GM21515 (cell line): ENCODE measurements around the gene NR3C2.

Experiments used
- ATAC-seq: cut with Tn5 transposase; IDR thresholded peaks from one replicate; pipeline ENCODE4 v1.9.1; 2021; ENCODE audit not compliant: unreplicated experiment

Gene NR3C2

DNA sequence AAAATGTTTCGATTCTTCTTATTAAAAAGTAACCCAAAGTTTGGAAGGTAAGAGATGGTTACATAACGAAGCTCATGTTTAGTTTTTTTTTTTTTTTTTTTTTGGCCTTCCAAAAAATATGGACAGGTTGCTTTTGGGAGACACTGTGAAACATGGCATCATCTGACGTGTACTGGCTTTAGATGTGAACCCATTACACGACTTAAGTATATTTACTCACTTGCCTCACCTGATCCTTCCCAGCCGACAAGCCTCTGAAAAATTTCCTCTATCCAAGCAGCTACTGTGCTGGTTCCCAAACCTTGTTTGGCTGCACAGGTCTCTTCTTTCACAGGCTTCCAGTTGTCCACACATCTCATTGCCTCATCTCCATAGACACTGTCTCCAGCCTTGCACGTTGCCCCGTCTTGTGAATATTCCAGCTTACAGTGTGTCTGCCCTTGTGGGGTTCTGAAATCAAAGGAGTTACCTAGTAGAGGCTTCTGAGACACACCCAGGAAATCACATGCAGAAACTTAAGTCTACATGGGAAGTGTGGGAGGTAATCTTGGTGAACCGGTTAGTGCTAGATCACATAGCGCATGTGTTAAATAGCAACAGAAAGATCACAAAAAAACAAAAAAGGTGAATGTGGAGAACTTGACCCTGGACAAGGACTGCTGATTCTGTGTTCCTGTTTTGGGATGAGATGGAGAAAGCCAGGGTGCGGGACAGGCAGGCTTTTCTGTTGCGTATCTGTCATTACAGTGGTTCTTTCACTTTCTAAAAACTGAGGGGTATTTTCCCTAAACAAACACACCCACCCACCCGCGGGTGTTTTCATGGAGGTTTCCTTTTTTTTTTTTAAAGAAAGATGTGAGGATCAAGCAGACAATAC is 381.7 kb downstream of the NR3C2 start:
- no peak for ATAC-seq

DNA sequence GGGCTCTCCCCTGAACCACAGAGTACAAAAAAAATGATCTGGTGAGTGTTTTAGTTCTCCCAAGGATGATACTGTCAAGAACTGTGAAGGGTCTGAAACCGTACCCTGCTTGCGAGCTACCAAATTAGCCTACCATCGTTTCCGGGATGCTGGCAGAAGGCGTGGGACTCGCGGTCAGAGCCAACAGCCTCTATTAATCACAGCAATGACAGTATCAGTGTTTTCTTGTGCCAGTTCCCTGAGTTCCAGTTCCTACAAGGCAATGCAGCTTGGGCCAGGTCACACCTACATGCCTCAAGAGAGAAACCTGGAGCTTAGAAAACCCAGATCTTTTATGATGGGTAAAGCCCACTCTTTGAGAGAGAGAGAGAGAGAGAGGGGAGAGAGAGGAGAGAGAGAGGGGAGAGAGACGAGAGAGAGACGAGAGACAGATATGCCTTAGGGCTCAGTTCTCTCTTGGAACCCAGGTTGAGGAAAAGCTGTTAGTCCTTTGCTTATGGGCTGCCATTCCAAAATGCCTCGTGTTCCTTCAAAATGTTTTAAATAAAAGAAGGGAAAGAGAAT is 382.5 kb downstream of the NR3C2 start:
- ATAC-seq: no peak

DNA sequence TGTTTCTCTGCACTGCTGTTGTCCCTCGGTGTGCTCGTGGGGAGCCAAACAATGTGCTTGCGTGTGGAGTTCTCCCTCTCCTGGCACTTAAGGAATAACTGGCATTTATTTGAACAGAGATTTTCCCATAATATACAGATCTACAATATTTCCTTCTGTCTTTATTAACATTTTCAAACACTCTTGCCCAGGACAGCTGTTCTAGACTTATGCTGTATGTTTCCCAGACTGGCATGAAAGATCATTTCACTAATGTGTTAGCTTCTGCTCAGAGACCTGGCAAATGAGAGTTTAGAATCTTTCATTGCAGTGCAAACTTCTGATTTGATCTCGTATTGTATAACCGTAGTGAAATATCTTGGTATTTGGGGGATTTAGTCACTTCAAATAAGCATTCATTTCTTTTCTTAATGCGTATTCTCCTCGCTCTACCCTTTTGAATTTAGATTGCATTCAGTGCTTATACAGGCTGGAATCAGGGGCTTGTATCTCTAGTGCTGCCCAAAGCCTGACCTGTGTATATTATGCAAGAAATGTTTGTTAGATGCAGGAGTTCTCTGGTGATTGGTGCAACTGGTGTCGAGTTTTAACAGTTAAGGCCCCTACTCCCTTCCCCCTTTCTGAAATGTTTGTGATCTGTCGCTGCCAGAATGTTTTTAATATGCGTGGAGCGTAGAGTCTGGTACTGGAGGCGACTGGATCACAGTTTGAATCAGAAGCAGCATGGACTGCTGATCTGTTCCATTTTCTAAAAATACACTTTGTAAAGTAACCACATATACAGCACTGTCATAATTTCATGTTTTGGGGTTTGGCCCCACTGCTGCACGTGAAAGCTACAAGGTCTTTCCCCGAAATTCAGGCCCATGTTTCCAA is 384.0 kb downstream of the NR3C2 start:
- no peak for ATAC-seq

DNA sequence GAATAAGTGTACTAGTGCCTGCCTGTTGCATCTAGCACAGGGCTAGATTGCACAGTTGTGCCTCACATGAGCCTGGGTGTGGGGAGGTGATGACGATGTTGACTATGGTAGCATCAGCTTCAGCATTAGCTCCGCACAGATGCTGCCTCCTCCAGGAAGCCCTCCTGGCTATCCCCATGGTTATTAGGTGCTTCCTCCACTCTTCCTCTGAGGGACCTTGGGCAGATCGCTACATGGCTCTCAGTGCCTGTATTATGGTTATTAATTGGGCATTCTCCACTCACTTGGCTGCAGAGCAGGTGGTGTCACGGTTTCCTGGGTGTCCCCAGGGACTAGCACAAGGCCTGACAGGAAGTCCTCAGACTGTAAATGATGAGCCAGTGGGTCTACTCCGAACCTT is 384.7 kb downstream of the NR3C2 start:
- peak; percentile 42 for ATAC-seq

DNA sequence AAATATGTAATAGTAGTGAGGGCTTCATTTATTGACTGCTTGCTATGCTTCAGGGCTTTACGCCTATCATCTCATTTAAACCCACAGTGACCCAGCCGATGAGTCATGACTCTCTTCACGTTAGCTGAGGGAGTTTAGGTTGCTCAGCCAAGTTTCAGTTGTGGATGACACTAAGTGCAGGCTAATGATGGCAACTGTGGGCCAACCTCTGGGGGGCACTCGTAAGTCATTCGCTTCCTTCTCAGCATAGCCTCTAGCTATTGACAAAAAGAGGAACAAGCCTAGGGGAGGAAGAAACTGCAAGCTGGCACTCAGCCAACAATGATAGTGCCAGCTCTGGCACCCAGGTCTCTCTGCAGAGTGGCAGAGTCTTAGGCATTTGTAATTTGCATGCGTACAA is 385.3 kb downstream of the NR3C2 start:
- ATAC-seq: peak; percentile 84

DNA sequence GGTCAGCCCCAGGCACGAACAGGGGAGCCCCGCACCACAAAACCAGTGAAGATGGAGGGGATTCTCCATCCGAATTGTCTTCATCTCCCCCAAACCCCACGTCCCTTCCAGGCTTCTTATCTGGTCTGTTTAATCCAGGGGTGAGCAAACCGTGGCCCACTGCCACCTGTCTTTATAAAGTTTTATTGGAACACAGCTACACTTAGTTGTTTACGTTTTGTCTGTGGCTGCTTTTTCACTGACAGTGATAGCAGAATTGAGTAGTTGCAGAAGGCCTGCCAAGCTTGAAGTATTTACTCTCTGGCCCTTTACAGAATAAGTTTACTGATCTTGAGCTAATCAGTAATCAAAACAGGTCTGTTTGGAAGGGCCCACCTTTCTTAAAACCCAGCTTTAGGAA is 386.4 kb downstream of the NR3C2 start:
- no peak for ATAC-seq

DNA sequence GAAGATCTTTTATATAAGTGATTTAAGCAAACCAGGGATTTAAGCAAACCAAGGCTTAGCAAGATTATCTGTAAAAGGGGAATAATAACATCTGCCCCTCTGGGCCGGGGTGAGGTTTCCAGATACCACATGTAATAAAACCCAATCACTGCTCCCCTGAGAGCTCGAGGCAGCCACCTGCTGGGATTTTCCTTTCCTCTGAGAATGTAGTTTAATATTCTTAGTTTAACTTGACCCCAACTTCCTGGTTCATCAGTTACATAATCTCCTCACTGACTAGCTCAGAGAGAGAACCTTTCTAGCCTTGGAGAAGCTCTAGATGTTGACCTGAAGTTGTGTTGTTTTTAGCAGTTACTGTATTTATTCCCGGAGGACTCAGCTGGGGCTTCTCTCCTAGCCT is 387.9 kb downstream of the NR3C2 start:
- no peak for ATAC-seq

DNA sequence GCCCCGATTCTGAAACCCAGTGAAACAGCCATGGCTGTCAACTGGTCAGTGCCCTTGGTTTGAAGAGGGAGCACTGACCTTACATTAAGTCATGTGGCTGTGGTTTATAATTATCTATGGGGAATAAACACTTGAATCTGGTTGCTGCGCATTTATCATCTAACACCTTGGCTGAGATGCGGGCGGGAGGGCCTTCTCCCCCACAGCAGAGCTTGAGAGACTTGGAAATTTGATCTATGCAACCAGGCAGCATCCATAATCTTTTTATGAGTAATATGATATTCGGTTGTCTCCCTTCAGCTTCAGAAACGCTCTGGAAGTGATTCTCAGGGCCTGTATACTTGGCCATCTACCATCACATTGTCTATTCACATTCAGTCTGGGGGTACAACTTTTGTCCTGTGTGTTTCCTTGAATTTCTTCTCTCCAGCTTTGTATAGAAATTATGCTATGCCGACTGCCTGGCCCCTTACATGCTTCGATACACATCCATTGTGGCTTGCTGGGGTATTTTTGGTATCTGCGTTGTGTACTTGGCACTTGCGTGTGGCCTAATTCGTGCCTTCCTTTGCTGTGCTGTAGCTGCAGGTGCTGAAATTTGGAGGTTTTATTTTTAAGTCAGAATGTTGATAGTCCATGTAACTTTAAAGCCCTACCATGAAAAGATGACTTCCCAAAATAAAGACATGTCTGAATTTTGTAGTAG is 388.8 kb downstream of the NR3C2 start:
- no peak for ATAC-seq

DNA sequence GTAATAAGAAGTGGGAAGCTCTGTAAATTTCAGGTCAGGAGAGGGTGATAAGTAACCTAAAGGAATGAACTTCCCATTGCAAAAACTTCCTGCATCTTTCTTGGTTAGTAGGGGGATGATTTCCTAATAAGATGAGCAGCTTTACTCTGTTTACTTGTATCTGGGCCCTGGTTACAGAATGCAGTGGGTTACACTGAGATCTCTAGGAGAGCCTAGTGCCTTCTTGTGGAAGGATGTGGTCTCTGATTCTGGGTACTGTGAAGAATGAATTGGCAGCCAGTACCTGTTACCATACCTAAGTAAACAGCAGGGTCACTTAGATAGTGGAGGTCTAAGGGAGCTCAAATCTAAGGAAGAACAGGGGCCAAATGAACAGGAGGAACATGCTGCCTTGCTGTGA is 389.8 kb downstream of the NR3C2 start:
- ATAC-seq: no peak

DNA sequence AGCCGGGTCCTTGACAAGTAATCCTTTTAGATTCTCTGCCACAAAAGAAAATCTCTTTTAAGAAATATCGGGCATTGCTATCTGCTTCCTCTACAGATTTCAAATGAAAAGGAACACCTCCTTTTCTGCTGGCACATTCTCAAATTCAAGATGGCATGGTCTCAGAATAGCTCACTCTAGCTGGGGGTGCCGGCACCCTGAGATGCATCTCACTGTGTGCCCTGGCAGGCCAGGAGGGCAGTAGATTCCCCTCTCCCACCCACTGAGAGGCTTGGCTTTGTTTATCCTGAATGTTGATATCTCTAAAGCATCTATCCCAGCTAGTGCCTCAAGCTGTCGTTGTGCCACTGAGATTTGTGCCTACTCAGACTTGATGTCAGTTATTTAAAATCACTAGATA is 390.8 kb downstream of the NR3C2 start:
- ATAC-seq: no peak

DNA sequence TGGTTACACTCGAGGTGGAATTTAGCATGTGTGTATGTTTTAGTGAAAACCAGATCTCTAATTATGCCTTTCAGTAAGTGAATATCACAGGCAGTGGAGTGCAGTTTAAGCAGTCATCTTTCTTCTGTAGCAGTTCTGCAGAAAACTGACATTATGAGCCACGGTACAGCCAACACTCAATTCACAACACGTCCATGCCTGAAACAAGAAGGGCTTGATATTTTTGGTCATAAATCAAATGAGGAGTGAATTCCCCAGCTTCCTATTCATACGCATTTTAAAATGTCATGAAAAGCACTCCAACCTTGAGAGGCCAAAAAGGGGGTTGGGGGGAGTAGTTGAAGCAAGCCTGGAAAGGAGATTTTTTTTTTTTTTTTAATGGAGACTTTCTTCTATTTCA is 393.6 kb downstream of the NR3C2 start:
- no peak for ATAC-seq

DNA sequence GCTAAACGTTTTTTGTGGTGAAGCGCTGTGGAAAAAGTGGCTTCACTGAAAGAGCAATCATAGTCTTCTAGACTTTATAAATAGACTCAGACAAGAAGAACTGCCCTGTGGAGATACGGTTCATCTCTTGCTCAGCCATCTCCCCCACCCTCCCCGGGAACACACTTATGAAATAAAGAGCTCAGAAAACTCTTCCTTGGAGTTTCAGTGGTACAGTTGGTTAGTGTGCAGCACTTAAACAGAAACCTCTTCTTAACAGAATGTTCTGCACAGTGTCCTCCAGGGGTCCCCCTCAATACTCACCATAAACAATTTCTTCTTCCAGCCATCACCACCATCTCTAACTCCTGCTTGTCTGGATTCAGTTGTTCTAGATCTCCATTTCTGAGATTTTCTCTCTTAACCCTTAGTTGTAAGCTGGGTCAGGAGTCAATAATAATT is 397.3 kb downstream of the NR3C2 start:
- peak; percentile 96 for ATAC-seq

DNA sequence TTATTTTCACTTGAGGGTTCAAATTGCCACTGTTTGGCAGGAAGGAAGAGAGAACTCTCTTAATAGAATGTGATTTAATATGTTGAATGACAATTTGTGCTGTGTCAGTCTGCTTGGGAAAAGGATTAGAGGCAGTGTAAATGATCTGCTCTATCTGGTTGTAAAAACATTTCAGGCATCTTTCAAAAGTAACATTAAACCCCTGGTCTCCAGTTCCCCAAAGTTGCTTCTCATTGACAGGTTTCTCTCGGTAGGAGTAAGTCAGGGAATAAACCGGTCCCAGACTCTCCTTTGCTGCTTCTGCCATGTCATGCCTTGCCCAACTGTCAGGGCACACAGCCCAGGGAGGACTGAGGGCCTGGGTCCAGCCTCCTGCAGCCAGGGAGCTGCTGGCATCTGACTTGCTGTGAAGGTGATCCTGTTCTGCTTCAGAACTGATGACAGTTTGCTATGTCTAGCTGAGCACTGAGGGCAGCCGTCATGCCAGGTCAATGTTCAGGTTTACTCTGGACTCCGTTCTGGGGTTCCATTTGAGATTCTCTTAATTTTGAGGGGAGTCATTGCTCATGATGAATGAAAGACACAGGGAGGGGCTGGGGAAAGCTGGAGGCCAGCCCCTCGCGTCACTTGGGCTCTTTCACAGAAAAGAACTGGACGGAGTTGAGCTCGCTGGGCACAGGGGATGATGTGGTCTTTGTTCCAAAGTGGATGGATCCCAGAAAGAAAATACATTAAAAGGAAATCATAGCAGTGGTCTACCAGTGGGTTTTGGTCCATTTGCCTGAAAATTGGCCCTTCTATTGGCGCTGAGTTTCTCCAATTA is 397.9 kb downstream of the NR3C2 start:
- ATAC-seq: no peak

DNA sequence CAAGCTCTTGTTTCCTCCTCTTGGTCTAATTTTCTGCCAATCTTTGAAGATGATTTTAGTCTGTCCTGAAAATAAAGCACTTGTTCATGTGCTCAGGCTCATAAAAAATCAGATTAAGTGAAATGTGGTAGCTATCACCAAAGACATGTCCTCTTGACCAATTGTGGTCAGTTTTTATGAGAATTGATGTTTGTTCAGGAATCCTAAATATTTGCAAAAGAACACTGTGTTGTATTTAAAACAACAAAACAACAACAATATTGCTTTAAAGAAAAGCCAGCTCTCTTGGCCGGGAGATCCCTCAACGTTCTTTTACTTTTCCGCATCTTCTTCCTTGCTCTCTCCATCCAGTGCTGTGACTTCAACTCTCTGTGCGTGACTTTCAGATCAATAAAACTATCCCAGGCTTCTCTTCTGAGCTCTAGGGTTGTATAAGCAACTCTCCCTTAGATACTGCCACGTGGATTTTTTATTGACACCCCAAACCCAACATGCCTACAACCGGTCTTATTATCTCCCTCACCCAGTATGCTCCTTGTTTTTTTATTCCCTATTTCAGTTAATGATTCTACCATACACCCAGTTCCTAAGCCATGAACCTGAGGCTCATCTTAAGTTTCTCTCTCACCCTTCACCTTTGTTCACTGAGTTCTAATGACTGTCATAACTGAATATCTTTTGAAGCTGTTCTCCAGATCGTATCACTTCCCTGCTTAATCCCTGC is 400.4 kb downstream of the NR3C2 start:
- no peak for ATAC-seq

DNA sequence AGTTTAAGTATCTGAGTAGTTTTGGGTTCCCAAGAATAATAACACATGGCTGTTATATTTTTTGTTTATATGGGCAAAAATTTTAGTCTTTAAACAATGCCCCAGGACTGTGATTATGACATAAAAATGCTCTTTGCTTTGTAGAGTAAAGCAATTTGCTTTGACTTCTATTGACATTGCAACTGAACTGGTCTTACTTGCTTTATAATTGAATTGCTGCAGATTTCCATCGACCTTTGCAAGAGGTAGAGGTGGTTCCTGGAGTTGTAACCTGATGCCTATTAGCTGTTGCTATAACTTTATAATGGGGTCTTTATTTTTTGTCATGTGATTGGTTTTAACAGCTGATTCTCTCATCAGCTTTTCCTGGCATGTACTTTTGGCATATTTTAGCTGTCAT is 407.4 kb downstream of the NR3C2 start:
- ATAC-seq: no peak

DNA sequence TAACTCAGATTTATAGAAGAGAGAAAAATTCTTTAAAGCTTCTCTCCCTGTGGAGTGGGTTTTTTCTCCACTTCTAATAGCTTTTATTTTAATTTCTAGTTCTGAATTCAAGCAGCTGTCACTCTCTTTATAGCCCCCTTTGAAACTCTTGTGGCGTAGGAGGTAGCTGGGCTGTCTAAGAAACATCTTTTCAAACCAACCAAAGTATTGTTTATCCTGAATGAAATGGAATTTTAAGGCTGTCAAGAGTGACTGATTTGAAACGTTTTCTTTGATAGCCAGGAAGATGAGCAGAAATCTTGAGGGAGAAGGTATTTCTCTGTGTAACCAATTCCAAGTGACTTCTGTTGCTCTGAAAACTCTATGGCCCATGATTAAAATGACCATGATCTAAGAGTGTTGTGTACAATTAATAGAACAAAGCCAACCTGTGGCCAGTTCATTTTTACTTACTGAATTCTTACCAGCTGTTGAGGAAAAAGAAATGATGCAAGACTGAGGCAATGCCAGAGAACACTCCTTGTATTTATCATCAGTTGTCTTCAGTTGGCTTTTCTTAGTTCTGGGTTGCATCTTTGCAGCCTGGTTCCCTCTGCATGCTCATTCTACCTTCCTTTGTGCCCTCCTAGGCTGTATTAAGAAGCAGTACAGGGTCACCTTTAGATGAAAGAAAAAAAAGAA is 411.9 kb downstream of the NR3C2 start:
- ATAC-seq: no peak

DNA sequence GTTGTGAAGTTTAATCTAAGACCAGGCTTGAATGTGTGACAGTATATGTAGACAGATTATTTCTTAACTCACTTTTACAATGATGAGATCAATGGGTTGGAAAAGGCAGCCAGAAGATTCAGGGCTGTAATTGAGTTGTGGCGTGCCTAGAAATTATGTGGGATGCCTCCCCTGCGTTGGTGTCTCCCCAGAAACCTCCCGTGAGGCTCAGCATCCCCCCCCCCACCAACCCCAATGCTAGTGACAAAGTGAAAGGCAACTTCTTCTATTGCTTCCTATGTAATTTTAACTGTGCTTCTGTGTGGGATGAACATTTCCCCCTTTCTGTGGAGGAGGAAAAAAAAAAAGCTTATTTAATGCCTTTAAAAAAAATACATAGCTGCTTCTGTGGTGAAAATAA is 412.4 kb downstream of the NR3C2 start:
- no peak for ATAC-seq
